ENCODE results near the gene TTPAL.

Gene TTPAL

DNA sequence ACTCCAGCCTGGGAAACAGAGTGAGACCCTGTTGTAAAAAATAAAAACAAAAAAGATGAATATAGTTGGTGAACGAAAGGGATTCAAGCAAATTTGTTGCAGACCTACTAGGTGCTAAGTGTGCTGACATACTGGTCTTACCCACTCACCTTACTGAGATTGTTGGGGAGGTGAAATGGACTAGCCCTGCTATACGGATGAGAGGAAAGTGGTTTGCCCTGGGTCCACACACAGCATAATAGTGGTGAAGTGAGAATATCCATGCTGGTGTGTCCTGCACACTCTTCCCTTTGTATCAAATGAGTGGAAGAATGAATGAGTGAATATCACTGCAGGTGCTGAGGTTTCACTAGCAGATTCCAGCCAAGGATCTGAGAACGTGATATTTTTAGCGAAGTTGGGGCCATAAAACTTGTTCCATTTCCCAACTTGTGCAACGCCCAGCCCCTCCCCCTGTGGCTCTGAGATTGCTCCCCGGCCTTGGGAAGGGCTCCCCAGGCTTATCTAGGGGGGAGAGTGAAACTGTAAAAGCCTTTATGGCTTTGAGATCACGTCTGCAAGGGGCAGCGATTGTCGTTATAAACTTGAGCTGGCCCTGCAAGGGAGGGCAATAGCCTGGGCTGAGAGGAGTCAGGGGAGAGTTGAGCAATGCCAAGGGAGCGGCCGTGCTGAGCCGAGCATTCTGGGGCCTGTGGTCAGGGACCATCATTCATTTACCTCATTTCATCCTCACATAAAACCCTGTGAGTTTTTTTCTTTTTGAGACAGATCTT is 33.2 kb upstream of the TTPAL start:
- DNase-seq = no peak

DNA sequence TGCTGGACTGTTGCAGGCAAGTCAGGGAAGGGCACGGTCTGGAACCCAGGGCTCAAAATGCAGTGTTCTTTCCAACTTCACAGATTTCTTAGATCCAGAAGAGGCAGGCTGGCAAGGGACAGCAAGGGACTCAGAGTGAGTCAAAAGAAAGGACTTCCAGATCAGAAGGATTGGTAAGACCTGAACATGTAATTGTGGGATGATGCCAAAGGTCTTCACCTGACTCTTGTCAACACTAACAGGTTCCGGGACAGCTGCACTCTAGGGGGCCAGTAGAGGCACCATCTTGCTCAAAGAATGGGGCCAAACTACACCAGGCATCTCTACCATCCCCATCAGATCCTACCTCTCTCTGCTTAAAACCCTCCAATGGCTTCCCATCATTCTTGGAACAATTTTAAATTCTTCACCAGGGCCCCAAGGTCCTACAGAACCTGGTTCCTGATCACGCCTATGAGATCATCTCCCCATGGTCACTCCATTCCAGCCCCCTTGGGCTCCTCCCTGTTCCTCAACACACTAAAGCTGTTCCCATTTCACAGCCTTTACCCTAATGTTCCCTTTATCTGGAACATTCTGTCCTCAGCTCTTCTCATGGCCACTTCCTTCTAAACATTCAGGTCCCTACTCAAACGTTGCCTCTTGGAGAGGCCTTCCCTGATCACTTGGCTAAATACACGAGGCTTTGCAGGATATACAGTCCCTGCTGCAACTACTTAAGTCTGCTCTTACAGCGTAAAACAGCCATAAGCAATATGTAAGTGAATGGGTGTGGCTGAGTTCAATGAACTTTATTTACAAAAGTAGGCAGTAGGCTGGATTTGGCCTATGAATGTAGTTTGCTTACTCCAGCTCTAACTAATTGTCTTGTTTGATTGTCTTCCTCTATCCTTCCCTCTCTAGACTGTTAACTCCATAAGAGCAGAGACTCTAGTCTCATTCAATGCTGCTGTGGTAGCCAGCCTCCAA is 29.6 kb upstream of the TTPAL start:
- no peak for DNase-seq

DNA sequence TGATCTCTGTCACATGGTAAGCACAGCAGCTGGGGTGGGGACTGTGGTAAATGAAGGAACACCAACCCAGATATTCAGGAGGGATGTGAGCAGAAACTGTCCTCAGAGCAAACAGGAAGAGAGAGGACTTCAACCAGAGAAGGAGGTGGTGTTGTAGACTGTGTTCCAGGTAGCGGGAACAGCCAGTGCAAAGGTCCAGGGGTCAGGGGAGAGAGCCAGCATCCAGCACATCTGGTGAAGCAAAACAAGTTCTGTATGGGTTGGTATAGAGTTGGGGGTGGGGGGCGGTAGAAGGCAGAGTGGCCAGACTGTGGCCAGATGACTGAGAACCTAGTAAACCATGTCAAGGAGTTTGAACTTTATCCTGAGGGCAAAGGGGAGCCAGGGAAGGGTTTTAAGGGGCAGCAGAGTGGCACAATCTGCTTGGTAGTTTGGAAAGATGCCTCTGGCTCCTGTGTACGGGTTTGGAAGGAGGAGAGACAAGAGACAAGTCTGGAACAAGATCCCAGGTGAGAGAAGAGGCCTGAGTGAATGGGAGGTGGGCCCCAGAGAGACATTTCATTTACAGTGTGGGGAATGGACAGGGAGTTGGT is 27.8 kb upstream of the TTPAL start:
- DNase-seq = no peak

DNA sequence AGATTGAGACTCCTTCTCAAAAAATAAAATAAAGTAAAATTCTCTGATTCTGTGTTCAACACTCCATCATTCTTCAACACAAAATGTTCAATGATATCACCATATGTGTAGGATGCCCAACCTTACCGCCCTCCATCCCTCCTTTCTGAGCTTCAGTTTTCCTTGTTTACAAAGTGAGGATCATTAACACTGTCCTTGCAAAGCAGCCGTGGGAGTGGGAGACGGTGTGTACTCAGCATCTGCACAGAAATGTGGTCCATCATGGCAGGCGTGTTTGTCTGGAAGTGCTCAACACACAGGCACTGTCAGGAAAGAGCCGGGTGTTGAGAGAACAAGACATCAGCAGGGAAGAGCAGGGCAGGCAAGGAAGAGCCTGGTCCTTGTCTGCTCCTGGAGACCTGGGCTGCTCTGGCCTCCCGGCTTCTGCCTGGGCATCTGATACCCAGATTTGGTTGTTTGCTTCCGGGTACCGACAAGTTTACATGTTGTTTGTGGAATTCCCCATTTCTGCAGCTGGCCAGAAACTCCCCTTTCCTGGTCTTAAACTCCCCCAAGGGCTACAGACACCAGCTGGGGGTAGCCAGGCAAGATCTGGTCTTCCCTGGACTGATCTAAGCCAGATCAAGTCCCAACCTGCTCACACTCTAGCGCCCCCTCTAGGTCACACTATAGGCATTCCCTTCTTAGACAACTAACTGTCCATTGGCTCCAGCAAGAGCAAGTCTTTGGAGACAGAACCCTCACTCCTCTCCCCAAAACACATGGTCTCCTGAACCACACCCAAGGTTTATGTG is 26.7 kb upstream of the TTPAL start:
- DNase-seq = no peak

DNA sequence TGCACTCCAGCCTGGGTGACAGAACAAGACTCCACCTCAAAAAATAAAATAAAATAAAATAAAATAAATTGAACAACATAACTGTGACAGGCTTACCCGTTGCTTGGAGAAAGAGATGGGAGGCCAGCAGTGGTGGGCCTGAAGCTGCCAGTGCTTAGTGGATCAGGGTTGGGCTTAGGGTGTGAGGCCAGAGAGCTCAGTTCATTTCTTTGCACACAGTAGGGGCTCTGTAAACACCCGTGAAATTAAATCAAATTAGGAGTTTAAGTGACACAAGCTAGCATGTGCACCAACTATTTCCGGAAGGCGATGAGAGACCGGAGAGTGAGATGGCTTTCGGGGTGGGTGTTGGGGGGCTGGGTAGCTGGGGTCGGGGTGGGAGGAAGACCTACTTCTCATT is 25.8 kb upstream of the TTPAL start:
- DNase-seq = no peak

DNA sequence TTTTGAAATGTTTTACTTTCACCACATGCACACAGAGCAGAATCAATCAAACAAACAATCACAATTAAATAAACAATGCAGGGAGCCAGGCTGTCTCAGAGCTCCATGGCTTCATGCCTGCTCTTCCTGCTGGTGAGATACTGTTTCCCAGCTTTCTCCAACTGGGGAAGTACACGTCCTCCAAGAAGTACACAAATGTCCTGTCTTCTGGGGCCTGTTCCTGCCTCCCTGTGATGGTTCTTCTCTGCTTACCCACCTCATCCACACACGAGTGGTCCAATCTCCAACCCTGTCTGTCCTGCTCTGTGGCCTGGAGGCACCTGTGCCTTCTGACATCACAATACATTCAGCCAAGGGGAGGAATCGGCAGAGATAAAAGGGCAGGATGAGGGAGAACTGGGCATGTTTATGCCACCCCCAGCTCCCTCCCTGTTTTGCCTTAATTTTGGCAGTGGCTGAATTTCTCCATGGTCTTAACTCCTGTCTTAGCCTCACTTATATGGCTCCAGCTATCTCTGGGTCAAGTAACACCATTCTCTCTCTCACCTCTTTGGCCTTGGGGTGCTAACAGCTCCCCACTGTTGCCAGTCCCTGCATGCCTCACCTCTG is 25.3 kb upstream of the TTPAL start:
- no peak for DNase-seq

DNA sequence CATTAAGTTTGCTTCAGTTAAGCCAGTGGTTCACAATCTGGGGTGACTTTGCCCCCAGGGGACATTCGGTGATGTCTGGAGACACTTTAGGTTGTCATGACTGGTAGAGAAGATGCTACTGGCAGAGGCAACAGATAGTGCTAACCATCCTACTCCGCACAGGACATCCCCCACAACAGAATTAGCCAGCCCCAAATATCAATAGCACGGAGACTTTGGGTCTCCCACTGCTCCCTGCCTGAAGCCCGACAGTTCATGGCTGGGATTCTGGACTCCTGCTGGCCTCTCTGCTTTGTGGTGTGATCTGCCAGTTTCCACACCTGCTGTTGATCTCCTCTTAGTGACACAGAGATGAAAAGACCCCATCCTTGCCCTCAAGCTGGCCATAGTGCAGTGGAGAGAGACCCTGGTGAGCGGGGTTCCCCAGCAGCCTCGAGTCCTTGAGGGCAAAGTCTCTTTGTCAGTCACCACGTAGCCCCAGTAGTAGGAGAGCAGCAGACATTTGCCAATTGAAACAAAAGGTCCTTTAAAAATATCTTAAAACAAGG is 24.7 kb upstream of the TTPAL start:
- DNase-seq = no peak

DNA sequence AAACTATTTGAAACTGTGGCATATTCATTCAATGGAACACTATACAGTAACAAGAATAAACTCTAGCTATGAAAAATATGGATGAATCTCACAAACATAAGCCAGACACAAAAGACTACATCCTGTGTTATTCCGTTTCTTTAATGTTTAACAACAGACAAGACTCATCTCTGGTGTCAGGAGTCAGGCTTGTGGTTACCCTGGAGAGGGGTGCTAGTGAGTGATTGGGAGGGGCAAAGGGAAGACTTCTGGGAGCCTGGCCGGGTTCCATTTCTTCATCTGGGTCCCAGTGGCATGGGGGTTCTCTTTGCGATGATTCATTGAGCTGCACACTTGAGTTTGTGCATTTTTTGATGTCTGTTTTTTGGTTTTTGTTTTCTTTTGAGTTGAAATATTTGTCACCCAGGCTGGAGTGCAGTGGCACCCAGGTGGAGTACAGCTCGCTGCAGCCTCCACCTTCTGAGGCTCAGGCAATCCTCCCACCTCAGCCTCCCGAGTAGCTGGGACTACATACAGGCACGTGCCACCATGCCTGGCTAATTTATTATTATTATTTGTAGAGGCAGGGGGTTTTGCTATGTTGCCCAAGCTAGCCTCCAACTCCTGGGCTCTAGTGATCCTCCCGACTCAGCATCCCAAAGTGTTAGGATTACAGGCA is 21.2 kb upstream of the TTPAL start:
- DNase-seq = no peak

DNA sequence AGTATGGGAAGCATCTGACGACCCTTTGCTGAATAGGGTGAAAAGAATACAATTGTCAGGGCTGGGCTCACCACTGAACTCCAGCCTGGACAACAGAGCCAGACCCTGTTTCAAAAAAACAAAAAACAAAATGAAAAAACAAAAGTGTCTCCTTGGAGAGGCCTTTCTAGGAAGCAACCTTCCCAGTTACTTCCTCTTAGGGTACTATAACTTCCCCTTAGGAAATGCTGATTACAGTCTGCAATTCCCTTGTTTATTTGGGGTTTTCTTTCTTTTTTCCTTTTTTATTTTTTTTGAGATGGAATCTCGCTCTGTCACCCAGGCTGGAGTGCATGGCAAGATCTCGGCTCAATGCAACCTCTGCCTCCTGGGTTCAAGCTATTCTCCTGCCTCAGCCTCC is 20.5 kb upstream of the TTPAL start:
- DNase-seq = no peak

DNA sequence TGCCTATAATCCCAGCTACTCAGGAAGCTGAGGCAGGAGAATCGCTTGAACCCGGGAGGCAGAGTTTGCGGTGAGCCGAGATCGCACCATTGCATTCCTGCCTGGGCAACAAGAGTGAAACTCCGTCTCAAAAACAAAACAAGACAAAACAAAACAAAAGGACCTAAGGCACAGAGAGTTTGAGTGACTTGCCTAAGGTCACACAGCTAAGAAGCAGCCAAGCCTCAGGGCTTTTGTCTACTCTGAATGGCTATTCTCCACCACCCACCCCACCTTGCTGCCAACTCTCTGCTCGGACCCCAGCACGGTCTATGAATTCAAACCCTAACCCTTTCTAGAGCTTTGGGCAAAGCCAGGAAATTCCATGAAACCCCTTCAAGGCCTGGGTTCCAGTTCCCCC is 19.1 kb upstream of the TTPAL start:
- DNase-seq = no peak

DNA sequence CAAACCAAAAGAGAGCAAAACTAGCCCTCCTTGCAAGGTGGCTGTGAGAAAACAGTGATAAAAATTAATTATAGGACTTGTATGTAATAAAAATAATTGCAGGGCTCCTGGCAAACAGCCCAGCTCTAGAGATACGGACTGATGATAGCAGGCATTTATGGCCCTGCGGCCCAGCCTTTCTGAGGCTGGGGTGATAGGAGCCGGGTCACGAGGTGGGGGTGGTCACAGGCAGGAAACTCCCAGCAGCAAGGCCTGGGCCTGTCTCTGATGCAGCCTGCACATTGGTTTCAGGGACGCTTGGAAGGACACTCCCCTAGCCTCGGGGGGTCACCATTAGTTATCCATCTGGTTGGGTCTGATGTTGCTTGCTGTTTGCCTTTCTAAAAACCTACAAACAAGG is 18.7 kb upstream of the TTPAL start:
- no peak for DNase-seq

DNA sequence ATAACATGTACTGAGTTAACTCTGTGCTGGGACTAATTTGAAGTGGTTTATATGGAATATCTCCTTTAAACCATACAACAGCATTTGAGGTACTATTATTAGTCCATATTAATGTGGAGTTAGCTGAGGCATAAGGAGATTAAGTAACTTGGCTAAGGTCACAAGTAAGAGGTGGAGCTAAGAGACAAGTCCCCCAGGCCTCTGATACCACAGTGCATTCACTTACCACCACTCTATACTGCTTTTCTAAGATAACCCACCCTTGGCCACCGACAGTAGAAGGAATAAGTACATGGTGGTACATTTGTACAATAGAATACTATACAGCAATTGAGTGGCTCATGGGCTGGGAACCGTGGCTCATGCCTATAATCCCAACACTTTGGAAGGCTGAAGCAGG is 16.4 kb upstream of the TTPAL start:
- DNase-seq = no peak

DNA sequence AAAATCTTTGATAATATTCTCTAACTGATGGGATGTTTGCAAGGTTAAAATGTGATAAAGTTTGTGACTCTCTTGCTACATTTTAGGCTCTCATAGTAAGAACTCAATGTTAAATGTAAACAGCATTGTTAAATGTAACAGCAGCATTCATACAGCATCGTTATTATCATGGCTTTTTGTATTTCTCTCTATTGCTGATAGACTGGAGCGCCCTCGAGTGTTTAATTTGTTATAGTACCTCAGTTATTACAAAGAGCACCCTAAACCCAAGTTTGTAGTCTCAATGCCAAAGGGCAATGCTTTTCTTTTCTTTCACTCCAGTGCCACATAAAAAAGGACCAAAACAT is 14.9 kb upstream of the TTPAL start:
- peak; percentile 37 for DNase-seq

DNA sequence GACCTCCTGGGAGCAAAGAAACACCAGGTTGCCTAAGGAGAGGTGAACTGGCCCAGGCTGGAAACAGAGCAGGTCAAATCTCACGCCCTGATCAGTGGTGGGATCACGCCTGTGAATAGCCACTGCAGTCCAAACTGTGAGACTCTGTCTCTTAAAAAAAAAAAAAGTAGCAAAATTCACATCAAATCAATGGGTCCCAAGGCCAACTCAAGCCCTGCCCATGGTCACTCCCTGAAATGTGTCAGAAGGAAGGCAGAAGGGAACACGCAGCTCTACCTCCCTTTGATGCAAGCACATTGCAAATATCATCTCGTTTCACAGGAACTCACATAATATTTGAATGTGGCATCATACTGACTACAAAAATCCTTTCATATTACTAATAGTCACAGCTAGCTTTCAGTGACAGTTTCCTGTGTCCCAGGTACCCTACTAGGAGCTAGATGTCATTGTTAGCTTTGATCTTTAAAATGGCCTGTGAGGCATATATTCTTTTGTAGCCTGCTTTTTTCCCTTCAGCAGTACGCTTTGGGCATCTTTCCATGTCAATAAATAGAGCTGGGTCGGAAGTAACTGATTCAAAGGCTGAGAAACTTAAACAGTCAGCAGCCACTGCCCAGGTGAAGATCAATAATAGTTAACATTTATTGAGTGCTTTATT is 14.4 kb upstream of the TTPAL start:
- DNase-seq = no peak

DNA sequence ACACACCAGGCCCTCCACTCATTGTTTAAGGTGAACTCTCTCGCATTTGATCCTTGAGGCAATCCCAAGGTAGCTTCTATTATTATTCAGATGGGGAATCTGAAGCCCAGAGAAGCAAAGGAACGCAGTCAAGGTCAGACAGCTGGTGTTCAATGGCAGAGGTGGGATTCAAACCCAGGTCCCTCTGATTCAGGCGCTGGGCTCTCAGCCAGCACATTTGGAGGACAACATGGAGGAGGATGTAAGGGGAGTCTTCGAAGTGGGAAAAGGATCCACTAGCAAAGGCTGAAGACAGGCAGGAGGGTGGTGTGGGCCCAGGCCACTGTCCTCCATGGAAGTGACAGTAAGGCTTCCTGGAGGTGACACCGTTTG is 13.9 kb upstream of the TTPAL start:
- no peak for DNase-seq

DNA sequence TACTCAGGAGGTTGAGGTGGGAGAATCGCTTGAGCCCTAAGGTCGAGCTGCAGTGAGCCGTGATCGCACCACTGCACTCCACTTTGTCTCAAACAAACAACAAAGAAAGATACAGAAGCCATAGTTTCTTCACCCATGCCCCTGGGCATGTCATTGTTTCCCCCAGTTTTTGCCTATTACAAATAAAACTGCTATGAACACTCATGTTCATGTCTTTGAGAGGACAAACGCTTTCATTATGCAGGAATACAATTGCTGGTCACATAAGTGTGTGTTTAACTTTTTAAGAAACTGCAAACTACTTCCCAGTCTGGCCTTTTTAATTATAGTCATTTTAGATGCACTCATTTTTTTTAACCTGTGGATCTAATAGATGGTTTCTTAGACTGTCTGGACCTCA is 12.2 kb upstream of the TTPAL start:
- no peak for DNase-seq

DNA sequence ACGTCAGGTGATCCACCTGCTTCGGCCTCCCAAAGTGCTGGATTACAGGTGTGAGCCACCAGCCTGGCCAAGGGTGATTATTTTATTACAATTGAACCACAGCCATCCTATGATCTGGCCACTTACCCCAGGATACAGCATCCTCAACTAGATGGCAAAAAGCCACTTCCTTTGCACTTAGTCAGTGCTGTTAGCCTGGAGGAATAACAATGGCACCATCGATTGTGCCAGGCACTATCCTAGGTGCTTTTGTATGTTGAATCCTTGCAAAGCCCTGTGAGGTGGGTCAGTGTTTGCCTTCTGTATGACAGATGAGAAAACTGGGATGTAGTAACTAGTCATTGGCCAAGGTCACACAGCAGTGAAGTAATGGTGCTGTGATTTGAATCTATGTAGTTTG is 11.2 kb upstream of the TTPAL start:
- no peak for DNase-seq

DNA sequence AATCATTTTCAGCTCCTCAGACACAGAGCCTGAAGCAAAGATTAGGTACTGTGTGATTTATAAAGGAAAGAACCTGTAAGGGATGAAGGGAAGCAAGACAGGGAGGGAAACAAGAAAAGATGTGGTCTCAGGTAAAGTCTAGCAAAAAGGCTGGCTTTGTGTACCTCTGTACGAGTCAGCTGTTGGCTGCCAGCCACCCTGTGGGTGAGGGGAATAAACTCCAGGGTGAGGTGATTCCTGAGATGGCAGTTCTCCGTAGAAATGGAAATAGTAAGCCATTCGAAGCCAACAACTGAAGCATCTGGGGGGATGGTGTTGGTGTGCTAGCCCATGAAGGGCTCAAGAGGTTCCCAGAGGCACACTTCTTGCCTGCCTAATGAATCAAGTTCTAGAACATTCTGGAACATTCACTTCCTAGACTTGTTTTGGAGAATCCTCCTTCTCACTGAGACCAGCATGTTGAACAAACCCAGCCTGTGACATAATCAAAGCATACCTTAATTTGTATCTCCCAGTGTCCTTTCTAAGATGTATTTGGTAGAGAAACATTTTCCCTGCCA is 10.6 kb upstream of the TTPAL start:
- no peak for DNase-seq

DNA sequence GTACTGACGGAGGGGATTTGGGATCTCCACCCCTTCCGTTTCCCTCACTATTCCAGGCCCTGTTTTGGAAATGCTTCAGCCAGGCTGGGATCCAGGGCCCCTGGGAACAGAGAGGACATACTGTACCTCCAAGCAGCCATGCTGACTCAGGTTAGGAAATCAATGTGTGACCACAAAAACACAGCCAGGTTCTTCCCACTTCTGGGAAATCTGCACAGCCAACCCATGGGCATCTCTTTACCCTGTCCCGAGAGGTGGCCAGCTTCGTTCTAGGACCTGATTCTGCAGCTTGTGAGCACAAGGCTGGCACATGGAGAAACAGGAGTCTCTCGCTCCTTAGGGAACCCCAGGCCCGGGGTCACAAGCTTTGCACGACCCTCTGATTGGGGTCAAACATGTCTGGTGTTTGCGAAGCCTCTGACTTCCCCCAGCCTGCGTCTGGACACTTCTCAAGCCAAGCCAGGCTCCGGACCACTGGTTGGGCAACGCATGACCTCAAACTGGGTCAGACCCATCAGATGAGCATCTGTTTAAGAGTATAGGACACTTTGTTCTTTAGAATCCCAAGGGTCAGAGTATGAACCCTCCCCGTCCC is 8.3 kb upstream of the TTPAL start:
- no peak for DNase-seq

DNA sequence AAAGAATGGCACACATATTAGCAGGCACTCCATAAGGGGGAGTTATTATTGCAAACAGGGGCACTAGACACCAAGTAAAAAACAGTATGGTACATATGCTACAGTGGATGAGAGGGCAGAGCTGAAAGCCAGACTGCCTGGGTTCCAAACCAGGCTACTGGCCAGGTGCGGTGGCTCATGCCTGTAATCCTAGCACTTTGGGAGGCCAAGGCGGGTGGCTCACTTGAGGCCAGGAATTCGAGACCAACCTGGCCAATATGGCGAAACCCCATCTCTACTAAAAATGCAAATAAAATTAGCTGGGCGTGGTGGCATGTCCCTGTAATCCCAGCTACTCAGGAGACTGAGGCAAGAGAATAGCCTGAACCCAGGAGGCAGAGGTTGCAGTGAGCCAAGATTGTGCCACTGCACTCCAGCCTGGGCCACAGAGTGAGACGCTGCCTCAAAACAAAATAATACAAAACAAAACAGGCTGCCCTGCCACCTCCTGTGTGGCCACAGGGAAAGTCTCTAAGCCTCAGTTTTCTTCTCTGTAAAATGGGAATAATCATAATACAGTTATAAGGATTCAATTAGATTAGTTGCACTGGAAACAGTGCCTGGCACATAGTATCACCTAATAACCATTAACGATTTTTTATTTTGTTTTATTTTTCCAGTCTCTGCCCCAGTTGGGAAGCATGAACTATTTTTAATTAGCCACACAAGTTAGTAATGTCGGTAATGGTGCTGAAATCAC is 7.5 kb upstream of the TTPAL start:
- no peak for DNase-seq

Measured in CD4-positive, alpha-beta T cell treated with Interleukin-21 for 1 hour (primary cell).